Stimulated activated memory B cell treated with anti-CD40 and anti-IgM and Interleukin-4, amounts not matched to agents 10 μg/mL and 1 μg/mL and 100 μg/mL, for 72 hours (primary cell): ENCODE measurements around the gene RAB23.
A peak's percentile ranks its signal among the peaks of the same experiment; 100 is the strongest.

ENCODE experiments used
- ATAC-seq: fragments of 150-1000 bp; cut with Tn5 transposase; 2 replicates; pipeline ENCODE4 v1.10.0; 2021
- H3K27ac Mint-ChIP-seq: one replicate; pipeline ENCODE4 v1.8.0; 2022; ENCODE audit warnings: mild to moderate bottlenecking, mixed read lengths
- H3K27me3 Mint-ChIP-seq: one replicate; pipeline ENCODE4 v1.8.0; 2022; ENCODE audit warnings: mixed read lengths
- H3K36me3 Mint-ChIP-seq: one replicate; pipeline ENCODE4 v1.8.0; 2022; ENCODE audit warnings: mixed read lengths
- H3K4me1 Mint-ChIP-seq: one replicate; pipeline ENCODE4 v1.8.0; 2022; ENCODE audit warnings: mixed read lengths
- H3K4me3 Mint-ChIP-seq: one replicate; pipeline ENCODE4 v1.8.0; 2022; ENCODE audit warnings: mild to moderate bottlenecking, moderate library complexity, mixed read lengths
- H3K9me3 Mint-ChIP-seq: one replicate; pipeline ENCODE4 v1.8.0; 2022; ENCODE audit warnings: mixed read lengths

Gene RAB23

DNA sequence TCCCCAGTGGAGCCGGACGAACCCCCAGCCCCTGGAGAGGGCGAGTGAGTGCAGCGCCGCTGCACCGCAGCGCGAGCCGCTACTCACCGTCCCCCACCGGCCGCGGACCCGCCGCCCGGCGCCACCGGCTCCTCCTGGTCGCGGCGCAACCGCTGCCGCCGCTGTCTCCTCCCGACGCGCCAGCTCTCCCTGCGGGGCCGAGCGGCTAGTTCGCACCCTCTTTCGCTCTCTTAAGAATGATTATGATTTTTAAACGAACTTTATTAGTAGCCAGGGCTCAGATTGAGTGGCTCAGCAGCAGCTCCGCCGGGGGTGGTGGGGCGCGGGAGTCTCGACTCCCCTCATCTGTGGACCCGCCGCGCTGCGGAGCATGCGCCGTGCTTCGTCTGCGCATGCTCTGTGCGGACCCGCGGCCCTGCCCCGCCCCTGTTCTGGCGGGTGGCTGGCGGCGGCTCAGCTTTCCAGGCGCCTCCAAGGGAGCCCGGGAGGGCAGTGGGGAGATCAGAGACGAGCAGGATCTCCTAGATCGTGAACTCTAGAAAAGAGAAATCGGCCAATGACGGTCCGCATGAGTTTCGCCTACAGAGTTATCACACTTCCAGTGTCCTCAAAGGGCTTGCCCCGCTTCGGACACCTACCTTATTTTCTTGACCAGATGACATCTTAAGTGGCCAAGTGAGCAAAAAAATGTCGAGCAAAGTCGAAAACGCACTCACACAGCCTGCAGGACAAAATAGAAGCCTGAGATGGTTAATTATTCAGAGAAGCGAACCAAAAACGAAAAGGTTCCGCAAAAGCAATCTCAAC lies at the start of gene RAB23:
TSS of gene RAB23 (minus strand) at position 372 of the 807 bp plus-strand sequence. CDS start 11,927 bp downstream, outside the sequence.
- Mint-ChIP-seq H3K4me3 (peak within 1 kb of the TSS; percentile 99), H3K27ac (peak within 1 kb of the TSS; percentile 94), H3K27me3 (no peaks in the 10 kb centered on the region), H3K36me3 (peaks cover 5% of the 10 kb centered on the region), H3K4me1 (peaks cover 14% of the 10 kb centered on the region), H3K9me3 (no peaks in the 10 kb centered on the region)
- peak; percentile 96 for ATAC-seq

DNA sequence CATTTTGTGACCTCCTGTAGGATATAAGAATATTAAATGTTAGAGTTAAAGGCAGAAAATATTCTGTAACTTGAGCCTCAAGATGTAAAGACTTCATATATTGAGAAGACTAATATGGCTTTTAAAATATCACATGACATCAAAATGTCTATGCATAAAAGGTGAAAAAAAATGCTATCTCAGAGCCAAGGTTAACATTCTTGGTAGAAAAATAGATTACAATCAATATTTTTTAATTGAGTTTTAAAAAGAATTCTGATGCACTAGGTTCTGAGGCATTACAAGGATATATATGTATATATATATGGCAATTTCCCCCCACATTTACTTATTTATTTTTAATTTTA lies 46.2 kb upstream of the RAB23 start:
- Mint-ChIP-seq H3K9me3 (no peaks in the 10 kb centered on the region), H3K4me3 (no peak overlapping the region), H3K27ac (no peak overlapping the region), H3K27me3 (peaks cover 5% of the 10 kb centered on the region), H3K36me3 (no peaks in the 10 kb centered on the region), H3K4me1 (no peaks in the 10 kb centered on the region)
- ATAC-seq: no peak

GRCh38 chr6:57267586-57268293 lies 45.6 kb upstream of the RAB23 start:
- H3K4me3 Mint-ChIP-seq: no peak overlapping the region
- H3K9me3 Mint-ChIP-seq: no peaks in the 10 kb centered on the region
- H3K27me3 Mint-ChIP-seq: peaks cover 5% of the 10 kb centered on the region
- no peak for ATAC-seq
- H3K27ac Mint-ChIP-seq: no peak overlapping the region
- H3K4me1 Mint-ChIP-seq: no peaks in the 10 kb centered on the region
- no peaks in the 10 kb centered on the region for H3K36me3 Mint-ChIP-seq

DNA sequence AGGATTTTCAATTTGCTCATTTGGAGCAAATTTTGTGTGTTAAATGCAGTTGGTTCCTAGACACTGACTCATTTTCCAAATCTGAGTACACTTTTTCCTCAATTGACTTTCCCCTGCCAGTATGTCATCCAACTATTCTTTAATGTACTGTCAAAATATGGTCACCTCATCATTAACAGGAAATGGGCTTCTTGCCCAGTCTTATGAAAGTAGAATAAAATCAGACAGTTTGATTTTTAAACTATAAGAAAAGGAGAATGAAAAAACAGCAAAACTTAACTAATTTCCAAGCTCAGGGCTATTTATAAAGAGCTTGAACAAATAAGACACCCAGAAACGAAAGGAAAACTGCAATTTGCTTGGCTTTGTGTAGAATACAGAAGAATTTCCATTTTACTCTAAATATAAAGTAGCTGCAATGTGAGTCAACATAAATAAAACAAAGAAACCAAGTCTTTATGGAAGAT lies 43.7 kb upstream of the RAB23 start:
- no peak for ATAC-seq
- Mint-ChIP-seq H3K27ac (no peak overlapping the region), H3K4me1 (no peaks in the 10 kb centered on the region)

DNA sequence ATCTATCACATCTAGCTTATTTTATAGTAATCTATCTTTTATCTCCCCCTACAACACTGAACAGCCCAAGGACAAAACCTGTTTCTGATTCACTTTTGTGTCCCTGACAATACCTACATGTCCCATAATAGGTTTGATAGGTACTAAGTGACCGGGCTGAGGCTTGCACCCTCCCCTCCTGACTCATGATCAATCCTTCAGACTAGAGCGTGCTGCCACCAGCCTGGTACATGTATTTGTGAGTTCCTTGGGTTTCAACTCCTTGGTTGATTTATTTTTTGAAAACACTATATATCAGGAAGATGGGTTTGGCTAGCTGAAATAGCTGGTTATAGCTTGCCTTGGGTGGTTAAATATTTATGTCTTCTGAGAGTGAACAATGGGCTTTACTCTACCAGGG lies 41.6 kb upstream of the RAB23 start:
- Mint-ChIP-seq H3K36me3 (no peaks in the 10 kb centered on the region), H3K27me3 (peaks cover 28% of the 10 kb centered on the region), H3K4me1 (no peaks in the 10 kb centered on the region), H3K9me3 (no peaks in the 10 kb centered on the region), H3K27ac (no peak overlapping the region), H3K4me3 (no peak overlapping the region)
- ATAC-seq: no peak

More for the DNA sequence above, 43.7 kb upstream of the RAB23 start:
- Mint-ChIP-seq H3K27me3 (peaks cover 23% of the 10 kb centered on the region), H3K9me3 (no peaks in the 10 kb centered on the region), H3K36me3 (no peaks in the 10 kb centered on the region), H3K4me3 (no peak overlapping the region)

- ATAC-seq: no peak
- Mint-ChIP-seq H3K9me3 (no peaks in the 10 kb centered on the region), H3K27ac (no peak overlapping the region), H3K4me3 (no peak overlapping the region), H3K36me3 (no peaks in the 10 kb centered on the region), H3K27me3 (peaks cover 28% of the 10 kb centered on the region), H3K4me1 (no peaks in the 10 kb centered on the region)
These were observed 41.0 kb upstream of the RAB23 start for GRCh38 chr6:57262901-57263694.

DNA sequence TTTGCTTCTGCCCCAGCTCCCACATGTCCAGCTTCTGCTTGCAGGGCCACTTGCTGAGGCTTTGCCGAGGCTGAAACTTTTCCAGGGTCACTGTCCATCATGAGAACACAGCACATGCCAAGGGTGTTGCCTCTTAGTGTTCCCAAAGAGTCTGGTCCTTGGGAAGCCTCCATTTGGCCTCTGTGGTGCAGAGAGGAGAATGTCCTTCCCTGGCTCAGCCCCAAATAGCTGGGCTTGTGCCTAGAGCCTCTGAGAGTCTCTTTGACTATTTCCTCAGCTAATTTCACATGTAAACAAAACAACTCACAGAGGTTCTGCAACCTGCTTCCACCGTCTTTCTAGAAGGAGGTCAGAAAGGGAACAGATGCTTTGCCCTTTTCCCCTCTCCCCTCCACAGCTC lies 40.4 kb upstream of the RAB23 start:
- H3K36me3 Mint-ChIP-seq: no peaks in the 10 kb centered on the region
- no peak for ATAC-seq
- no peak overlapping the region for H3K27ac Mint-ChIP-seq
- no peaks in the 10 kb centered on the region for H3K4me1 Mint-ChIP-seq
- no peaks in the 10 kb centered on the region for H3K9me3 Mint-ChIP-seq
- H3K27me3 Mint-ChIP-seq: peaks cover 28% of the 10 kb centered on the region
- H3K4me3 Mint-ChIP-seq: no peak overlapping the region

GRCh38 chr6:57261926-57262325 lies 39.8 kb upstream of the RAB23 start:
- no peak overlapping the region for H3K27ac Mint-ChIP-seq
- H3K36me3 Mint-ChIP-seq: no peaks in the 10 kb centered on the region
- peaks cover 28% of the 10 kb centered on the region for H3K27me3 Mint-ChIP-seq
- ATAC-seq: no peak
- no peak overlapping the region for H3K4me3 Mint-ChIP-seq
- no peaks in the 10 kb centered on the region for H3K4me1 Mint-ChIP-seq
- no peaks in the 10 kb centered on the region for H3K9me3 Mint-ChIP-seq

DNA sequence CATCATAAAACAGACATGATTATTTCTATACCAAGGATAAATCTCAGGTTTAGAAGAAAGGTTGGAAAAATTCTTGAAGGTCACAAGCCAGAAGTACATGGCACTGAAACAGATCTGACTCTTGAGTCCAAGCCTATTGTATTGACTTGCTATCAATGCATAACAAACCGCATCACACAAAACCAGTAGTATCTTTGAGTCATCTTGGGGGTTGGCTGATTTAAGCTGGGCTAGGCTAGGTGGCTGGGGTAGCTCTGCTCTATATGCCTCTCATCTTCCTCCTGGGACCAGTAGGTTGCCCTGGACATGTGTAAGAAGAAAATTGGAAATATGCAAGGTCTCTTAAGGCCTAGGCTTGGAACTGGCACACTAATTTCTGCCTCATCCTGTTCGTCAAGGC lies 37.0 kb upstream of the RAB23 start:
- no peak for ATAC-seq
- H3K27me3 Mint-ChIP-seq: peaks cover 28% of the 10 kb centered on the region
- H3K36me3 Mint-ChIP-seq: no peaks in the 10 kb centered on the region
- no peaks in the 10 kb centered on the region for H3K4me1 Mint-ChIP-seq
- no peaks in the 10 kb centered on the region for H3K9me3 Mint-ChIP-seq
- H3K27ac Mint-ChIP-seq: no peak overlapping the region
- no peak overlapping the region for H3K4me3 Mint-ChIP-seq

- H3K4me1 Mint-ChIP-seq: no peaks in the 10 kb centered on the region
- no peaks in the 10 kb centered on the region for H3K9me3 Mint-ChIP-seq
- H3K27ac Mint-ChIP-seq: no peak overlapping the region
- H3K27me3 Mint-ChIP-seq: peaks cover 26% of the 10 kb centered on the region
- no peak for ATAC-seq
- no peaks in the 10 kb centered on the region for H3K36me3 Mint-ChIP-seq
- H3K4me3 Mint-ChIP-seq: no peak overlapping the region
These were observed 35.9 kb upstream of the RAB23 start for GRCh38 chr6:57257911-57258541.

- Mint-ChIP-seq H3K4me3 (no peak overlapping the region), H3K4me1 (no peaks in the 10 kb centered on the region), H3K36me3 (no peaks in the 10 kb centered on the region), H3K27me3 (peaks cover 21% of the 10 kb centered on the region), H3K27ac (no peak overlapping the region), H3K9me3 (no peaks in the 10 kb centered on the region)
- ATAC-seq: no peak
These were observed 34.4 kb upstream of the RAB23 start for GRCh38 chr6:57256541-57256940.

DNA sequence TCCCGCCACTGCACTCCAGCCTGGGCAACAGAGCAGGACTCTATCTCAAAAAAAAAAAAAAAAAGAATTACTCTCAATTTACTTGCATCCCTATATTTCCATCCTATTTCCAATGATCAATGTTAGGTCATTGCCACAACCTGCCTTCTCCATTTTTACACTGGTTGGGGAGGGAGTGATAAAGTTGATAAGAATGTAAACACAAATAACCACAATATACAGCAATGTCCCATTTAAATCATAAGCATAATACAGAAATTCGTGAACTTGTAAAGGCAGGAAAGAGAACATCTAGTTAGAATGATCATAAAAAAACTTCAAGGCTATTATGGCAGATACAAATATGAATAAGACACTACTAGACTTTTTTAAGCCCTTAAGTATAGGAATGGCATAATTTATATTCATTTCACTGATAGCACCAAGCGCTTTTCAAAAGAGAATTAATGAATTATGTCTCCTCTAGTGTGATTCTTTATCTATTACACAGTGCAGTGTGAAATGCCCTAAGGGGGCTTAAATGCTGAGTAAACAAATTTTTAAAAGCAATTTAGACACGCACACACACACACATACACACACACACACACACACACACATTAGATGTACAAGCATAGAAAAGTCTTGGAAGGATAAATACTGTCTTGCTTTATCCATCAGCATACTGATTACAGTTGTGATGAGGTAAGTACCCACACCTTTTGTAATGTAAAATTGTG lies 33.5 kb upstream of the RAB23 start:
- peaks cover 12% of the 10 kb centered on the region for H3K27me3 Mint-ChIP-seq
- no peaks in the 10 kb centered on the region for H3K36me3 Mint-ChIP-seq
- no peaks in the 10 kb centered on the region for H3K4me1 Mint-ChIP-seq
- H3K9me3 Mint-ChIP-seq: no peaks in the 10 kb centered on the region
- ATAC-seq: no peak
- H3K27ac Mint-ChIP-seq: no peak overlapping the region
- H3K4me3 Mint-ChIP-seq: no peak overlapping the region

DNA sequence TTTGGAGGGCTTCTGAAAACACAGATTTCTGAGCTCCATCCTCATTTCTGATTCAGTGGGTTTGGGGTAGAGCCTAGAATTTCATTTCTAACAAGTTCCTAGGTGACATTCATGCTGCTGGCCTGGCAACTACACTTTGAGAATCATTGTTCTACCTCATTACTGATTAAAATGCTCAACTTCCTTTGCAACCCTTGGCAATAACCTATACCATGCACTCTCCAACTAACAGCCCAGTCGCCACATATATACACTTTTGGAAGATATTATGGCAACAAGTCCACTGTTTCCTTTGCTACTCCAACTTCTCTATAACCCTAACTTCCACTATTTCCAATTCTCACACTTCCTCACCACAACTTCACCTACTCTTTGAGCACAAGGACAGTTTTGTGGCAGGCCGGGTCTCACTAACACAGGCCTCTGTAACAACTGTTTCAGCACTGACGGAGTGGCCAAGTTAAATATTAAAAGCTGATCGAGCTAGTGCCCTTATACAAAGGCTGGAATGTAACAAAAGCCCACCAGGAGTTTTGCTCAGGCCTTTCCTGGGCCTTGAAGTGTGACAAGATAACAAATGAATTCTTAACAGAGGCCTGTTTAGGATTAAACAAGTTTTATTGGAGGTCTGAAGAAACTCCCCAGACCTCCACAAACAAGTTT lies 32.1 kb upstream of the RAB23 start:
- Mint-ChIP-seq H3K4me1 (no peaks in the 10 kb centered on the region), H3K27ac (no peak overlapping the region), H3K27me3 (peaks cover 9% of the 10 kb centered on the region), H3K4me3 (no peak overlapping the region), H3K36me3 (no peaks in the 10 kb centered on the region), H3K9me3 (no peaks in the 10 kb centered on the region)
- ATAC-seq: no peak

DNA sequence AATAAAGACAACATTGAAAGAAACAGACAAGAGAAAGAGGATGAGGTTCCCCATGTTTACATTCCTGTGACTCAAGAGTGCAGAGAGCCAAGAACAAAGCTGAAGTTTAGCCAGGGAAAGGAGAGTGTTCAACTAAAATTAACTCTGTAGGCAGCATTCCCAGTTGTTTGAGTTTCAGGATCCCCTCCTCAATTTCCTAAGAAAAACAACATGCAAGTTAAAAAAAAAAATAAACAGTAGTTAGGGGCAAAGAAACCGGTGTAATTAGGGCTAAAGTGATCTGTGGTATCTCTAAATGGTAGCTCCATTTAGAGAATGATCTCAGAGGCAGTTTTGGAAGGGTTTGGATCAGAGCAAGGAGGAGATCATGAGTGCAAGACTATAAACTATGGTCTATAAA lies 30.9 kb upstream of the RAB23 start:
- Mint-ChIP-seq H3K27me3 (peaks cover 9% of the 10 kb centered on the region), H3K27ac (no peak overlapping the region), H3K4me1 (no peaks in the 10 kb centered on the region), H3K36me3 (no peaks in the 10 kb centered on the region), H3K4me3 (no peak overlapping the region), H3K9me3 (no peaks in the 10 kb centered on the region)
- ATAC-seq: no peak
